ENCODE measurements around the gene MAPKAPK5. TPM values are rescaled to one million over a fixed set of nuclear protein-coding genes. Genes with fewer than 3 reads are reported as not detected.
A peak's percentile ranks its signal among the peaks of the same experiment; 100 is the strongest.

The MAPKAPK5 gene
- total and polyA plus RNA-seq, 5 donors, result 12.6 to 35.0 (median 27.1) TPM

DNA sequence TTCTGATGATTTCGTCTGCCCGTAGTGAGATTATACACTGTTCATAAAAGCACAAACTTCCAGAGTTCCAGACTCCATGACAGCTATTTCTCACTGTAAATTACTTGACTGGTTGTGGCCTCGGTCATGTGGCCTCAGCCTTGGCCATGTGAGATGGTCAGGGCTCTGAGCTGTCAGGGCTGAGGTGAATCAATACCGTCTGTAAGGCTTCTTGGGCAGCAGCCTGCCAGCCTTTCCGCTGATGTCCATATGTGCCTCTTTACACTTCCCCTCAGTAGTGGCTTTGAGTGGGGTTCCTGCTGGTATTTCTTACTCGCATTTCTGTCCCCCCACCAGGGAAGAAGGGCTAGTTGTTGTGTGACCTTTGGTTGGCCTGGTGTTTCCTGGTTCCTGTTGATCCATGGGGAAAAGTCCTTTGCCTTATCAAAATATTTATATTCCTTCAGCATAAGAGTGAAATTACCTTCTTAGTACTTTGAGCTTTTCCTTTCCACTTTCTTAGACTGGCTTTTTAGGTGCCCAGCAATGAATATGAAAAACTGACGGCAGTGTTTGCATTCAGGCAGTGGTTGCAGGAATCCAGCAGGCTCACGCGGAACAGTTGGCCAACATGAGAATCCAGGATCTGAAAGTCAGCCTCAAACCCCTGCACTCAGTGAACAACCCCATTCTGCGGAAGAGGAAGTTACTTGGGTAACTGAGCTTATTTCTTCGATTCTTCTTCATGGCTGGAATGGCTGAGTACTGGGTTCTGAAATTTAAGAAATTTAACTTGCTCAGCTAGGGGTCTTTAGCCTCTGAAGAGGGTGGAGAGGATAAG is 46.1 kb downstream of the MAPKAPK5 start:
- intact Hi-C loops (cut with DNase I), result no loop called here
- no peaks in the 10 kb centered on the region for H3K9me3 ChIP-seq (ENCODE audit: control insufficient read depth, low read length)
- H3K4me1 ChIP-seq (ENCODE audit: control insufficient read depth, insufficient read depth, low read length), result no peaks in the 10 kb centered on the region
- DNase-seq, result peak in 1 of 3 donors; percentile 47
- 88% methylated on average over 11 of the region's 11 CpGs for WGBS
- H3K4me3 ChIP-seq (ENCODE audit: low read length), result no peak overlapping the region
- ATAC-seq, result peak in 1 of 2 donors; percentile 36
- H3K27ac ChIP-seq (ENCODE audit: low read length), result no peak overlapping the region
- no peaks in the 10 kb centered on the region for H3K27me3 ChIP-seq (ENCODE audit: control insufficient read depth, insufficient read depth)

DNA sequence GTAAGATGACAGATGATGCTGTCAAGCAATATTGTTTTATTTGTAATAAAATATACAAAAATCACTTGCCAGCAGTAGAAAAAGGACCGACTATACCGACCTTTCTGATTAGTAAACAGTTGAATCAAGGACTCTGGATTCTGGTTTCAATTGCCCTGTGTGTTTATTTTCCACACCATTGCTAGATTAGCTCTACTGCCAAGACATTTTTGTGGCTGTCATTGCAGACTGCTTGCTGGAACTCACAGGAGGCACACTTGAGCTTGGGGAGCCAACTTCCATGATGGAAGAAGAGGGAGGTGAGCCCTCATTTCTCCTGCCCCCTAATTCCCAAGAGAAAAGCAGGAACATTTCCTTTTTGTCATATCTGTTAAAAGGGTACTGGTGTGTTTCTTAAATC is 51.3 kb downstream of the MAPKAPK5 start:
- ATAC-seq, result no peak
- Histone ChIP-seq H3K4me1 (ENCODE audit: control insufficient read depth, insufficient read depth, low read length) (no peaks in the 10 kb centered on the region), H3K27me3 (ENCODE audit: control insufficient read depth, insufficient read depth) (no peaks in the 10 kb centered on the region), H3K9me3 (ENCODE audit: control insufficient read depth, low read length) (no peaks in the 10 kb centered on the region), H3K27ac (ENCODE audit: low read length) (no peak overlapping the region), H3K4me3 (ENCODE audit: low read length) (no peak overlapping the region)
- intact Hi-C loops (cut with DNase I), result no loop called here
- no peak for DNase-seq
- WGBS, result 92% methylated on average over 2 of the region's 2 CpGs

DNA sequence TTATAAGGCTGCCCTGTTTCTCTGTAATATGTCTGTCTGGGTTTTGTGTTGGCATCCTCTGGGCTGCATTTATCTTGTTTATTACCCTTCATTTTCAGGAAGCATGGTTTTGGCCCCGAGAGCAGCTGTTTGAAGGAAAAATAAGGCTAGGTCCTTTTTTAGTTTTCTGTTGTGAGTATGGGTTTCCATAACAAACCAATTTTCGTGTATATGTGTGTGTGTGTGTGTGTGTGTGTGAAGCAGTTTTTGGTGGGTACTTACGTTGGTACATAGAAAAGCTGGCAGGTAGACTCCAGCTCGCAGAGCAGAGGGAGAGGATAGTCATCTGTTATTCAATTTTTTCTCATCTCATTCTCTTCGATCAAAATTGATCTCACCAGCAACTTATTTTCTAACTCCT is 52.5 kb downstream of the MAPKAPK5 start:
- WGBS, result 86% methylated on average over 5 of the region's 5 CpGs
- Histone ChIP-seq H3K9me3 (ENCODE audit: control insufficient read depth, low read length) (no peaks in the 10 kb centered on the region), H3K4me1 (ENCODE audit: control insufficient read depth, insufficient read depth, low read length) (no peaks in the 10 kb centered on the region), H3K27ac (ENCODE audit: low read length) (no peak overlapping the region), H3K27me3 (ENCODE audit: control insufficient read depth, insufficient read depth) (no peaks in the 10 kb centered on the region), H3K4me3 (ENCODE audit: low read length) (no peak overlapping the region)
- ATAC-seq, result no peak
- no peak for DNase-seq
- intact Hi-C loops (cut with DNase I), result no loop called here

DNA sequence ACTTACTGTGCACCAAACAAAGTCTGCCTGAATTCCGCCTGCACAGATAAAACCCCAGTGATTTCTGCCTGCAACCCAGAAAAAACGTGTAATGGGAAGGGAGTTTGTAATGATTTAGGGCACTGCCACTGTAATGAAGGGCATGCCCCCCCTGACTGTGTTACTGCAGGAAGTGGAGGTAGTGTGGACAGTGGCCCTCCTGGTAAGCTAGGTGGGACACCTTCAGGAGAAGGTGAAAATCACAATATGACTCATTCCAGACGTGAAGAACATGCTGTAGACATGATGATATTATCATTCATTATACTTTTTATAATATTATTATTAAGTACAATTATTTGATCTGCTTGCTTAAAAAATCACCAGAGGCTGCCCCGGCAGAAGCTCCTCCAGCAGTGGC is 59.2 kb downstream of the MAPKAPK5 start:
- intact Hi-C loops (cut with DNase I), result no loop called here
- H3K9me3 ChIP-seq (ENCODE audit: control insufficient read depth, low read length), result no peaks in the 10 kb centered on the region
- H3K27ac ChIP-seq (ENCODE audit: low read length), result no peak overlapping the region
- no peak overlapping the region for H3K4me3 ChIP-seq (ENCODE audit: low read length)
- DNase-seq (no peak), ATAC-seq (no peak)
- no peaks in the 10 kb centered on the region for H3K4me1 ChIP-seq (ENCODE audit: control insufficient read depth, insufficient read depth, low read length)
- 85% methylated on average over 4 of the region's 4 CpGs for WGBS
- H3K27me3 ChIP-seq (ENCODE audit: control insufficient read depth, insufficient read depth), result no peaks in the 10 kb centered on the region

DNA sequence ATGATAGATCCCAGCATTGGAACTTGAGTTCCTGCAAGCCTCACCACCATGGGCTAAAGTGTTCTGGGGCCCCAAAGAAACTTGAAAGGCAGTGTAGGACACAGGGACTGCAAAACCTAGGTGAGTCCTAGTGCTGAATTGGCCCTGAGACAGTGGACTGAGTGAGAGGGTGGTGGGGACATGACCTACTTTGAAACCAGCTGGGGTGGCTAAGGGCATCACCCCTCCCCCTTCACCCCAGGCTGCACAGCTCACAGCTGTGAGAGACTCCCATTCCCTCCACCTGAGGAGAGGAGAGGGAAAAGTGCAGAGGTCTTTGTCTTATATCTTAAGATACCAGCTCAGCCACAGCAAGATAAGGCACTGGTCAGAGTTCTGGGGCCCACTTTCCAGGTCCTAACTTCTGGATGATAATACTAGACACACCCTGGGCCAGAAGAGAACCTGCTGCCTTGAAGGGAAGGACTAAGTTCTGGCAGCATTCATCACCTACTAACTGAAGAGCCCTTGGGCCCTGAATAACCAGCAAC is 62.5 kb downstream of the MAPKAPK5 start:
- H3K27ac ChIP-seq (ENCODE audit: low read length), result no peak overlapping the region
- intact Hi-C loops (cut with DNase I), result no loop called here
- ATAC-seq (peak in 1 of 2 donors; percentile 21), DNase-seq (no peak)
- H3K4me3 ChIP-seq (ENCODE audit: low read length), result no peak overlapping the region
- no peaks in the 10 kb centered on the region for H3K27me3 ChIP-seq (ENCODE audit: control insufficient read depth, insufficient read depth)
- no peaks in the 10 kb centered on the region for H3K9me3 ChIP-seq (ENCODE audit: control insufficient read depth, low read length)
- H3K4me1 ChIP-seq (ENCODE audit: control insufficient read depth, insufficient read depth, low read length), result no peaks in the 10 kb centered on the region

DNA sequence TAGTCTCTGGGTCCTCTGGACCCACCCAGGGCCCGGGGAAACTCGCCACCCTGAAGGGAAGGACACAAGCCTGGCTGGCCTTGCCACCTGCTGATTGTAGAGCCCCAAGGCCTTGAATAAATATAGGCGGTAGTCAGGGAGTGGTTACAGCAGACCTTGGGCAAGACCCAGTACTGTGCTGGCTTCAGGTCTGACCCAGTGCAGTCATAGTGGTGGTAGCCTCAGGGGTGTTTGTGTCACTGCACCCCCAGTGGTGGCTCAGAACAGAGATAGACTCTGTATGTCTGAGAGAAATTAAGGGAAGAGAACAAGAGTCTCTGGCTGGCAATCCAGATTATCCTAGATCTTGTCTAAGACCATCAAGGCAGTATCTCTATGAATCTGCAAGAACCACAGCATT is 63.5 kb downstream of the MAPKAPK5 start:
- no peaks in the 10 kb centered on the region for H3K4me1 ChIP-seq (ENCODE audit: control insufficient read depth, insufficient read depth, low read length)
- H3K9me3 ChIP-seq (ENCODE audit: control insufficient read depth, low read length), result no peaks in the 10 kb centered on the region
- H3K4me3 ChIP-seq (ENCODE audit: low read length), result no peak overlapping the region
- H3K27ac ChIP-seq (ENCODE audit: low read length), result no peak overlapping the region
- ATAC-seq, result no peak
- 96% methylated on average over 3 of the region's 3 CpGs for WGBS
- H3K27me3 ChIP-seq (ENCODE audit: control insufficient read depth, insufficient read depth), result no peaks in the 10 kb centered on the region
- no peak for DNase-seq
- intact Hi-C loops (cut with DNase I), result no loop called here

DNA sequence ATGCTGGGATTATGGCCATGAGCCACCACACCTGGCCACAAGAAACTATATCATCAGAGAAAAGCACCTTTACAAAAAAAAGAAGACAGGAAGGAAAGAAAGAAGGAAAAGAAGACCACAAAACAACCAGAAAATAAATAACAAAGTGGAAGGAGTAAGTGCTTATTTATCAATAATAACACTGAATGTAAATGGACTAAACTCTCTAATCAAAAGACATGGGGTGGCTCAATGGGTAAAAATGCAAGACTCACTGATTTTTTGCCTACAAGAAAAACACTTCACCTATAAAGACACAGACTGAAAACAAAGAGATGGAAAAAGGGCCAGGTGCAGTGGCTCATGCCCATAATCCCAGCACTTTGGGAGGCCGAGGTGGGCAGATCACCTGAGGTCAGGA is 65.7 kb downstream of the MAPKAPK5 start:
- intact Hi-C loops (cut with DNase I), result no loop called here
- Histone ChIP-seq H3K4me1 (ENCODE audit: control insufficient read depth, insufficient read depth, low read length) (no peaks in the 10 kb centered on the region), H3K9me3 (ENCODE audit: control insufficient read depth, low read length) (no peaks in the 10 kb centered on the region), H3K4me3 (ENCODE audit: low read length) (no peak overlapping the region), H3K27me3 (ENCODE audit: control insufficient read depth, insufficient read depth) (no peaks in the 10 kb centered on the region), H3K27ac (ENCODE audit: low read length) (no peak overlapping the region)
- 98% methylated on average over 1 of the region's 1 CpG for WGBS
- ATAC-seq (no peak), DNase-seq (no peak)

DNA sequence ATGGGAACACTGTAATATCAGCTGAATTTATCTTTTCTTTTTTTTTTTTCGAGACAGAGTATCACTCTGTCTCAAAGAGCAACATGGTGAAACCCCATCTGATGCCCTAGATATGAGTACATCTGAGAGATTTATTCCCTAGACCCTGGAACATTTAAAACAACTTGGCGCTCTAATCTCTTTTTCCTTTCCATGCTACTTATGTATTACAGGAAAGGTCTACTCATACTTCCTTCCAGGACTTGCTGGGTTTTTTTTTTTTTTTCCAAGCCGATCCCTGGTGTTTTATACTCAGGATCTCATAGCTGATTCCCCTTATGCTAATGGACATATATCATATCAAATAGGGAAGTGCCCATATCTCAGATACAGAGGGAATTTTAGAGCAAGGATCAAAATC is 83.1 kb downstream of the MAPKAPK5 start:
- intact Hi-C loops (cut with DNase I), result no loop called here
- ATAC-seq, result peak in 1 of 2 donors; percentile 62

DNA sequence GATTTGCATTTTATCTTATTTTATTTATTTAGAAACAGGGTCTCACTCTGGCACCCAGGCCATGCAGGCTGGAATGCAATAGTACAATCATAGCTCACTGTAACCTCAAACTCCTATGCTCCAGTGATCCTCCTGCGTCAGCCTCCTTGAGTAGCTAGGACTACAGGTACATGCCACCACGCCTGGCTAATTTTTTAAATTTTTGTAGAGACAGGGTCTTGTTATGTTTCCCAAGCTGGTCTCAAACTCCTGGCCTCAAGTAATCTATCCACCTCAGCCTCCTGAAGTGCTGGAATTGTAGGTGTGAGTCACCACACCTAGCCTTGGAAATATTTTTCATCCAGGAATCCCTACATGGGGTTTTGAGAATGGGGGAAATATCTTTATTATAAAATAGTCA is 84.6 kb downstream of the MAPKAPK5 start:
- intact Hi-C loops (cut with DNase I), result no loop called here
- no peak overlapping the region for H3K27ac ChIP-seq (ENCODE audit: low read length)
- H3K4me3 ChIP-seq (ENCODE audit: low read length), result no peak overlapping the region
- DNase-seq (no peak), ATAC-seq (no peak)
- WGBS, result 98% methylated on average over 2 of the region's 2 CpGs
- H3K27me3 ChIP-seq (ENCODE audit: control insufficient read depth, insufficient read depth), result no peaks in the 10 kb centered on the region
- H3K9me3 ChIP-seq (ENCODE audit: control insufficient read depth, low read length), result no peaks in the 10 kb centered on the region
- no peaks in the 10 kb centered on the region for H3K4me1 ChIP-seq (ENCODE audit: control insufficient read depth, insufficient read depth, low read length)

More for the DNA sequence above, 83.1 kb downstream of the MAPKAPK5 start:
- no peak overlapping the region for H3K27ac ChIP-seq (ENCODE audit: low read length)
- no peak overlapping the region for H3K4me3 ChIP-seq (ENCODE audit: low read length)
- H3K9me3 ChIP-seq (ENCODE audit: control insufficient read depth, low read length), result no peaks in the 10 kb centered on the region
- no peaks in the 10 kb centered on the region for H3K4me1 ChIP-seq (ENCODE audit: control insufficient read depth, insufficient read depth, low read length)
- no peak for DNase-seq
- 71% methylated on average over 3 of the region's 3 CpGs for WGBS
- no peaks in the 10 kb centered on the region for H3K27me3 ChIP-seq (ENCODE audit: control insufficient read depth, insufficient read depth)

DNA sequence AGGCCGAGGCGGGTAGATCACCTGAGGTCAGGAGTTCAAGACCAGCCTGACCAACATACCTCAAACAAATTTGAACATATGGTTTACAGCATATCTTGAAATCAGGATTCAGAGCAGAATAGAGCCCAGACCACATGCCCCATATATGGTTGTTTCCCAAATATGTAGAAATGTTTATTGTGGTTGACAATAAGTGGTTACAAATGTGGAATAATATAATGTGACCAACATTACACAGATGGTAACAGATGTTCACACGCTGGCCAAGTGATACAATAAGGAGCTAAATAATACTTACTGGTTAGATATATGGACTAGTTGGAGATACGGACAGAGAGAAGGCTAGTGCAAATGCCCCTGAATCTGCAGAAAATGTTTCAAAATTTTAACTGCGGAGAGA is 85.3 kb downstream of the MAPKAPK5 start:
- Histone ChIP-seq H3K27me3 (ENCODE audit: control insufficient read depth, insufficient read depth) (no peaks in the 10 kb centered on the region), H3K9me3 (ENCODE audit: control insufficient read depth, low read length) (no peaks in the 10 kb centered on the region), H3K27ac (ENCODE audit: low read length) (no peak overlapping the region), H3K4me1 (ENCODE audit: control insufficient read depth, insufficient read depth, low read length) (no peaks in the 10 kb centered on the region), H3K4me3 (ENCODE audit: low read length) (no peak overlapping the region)
- 91% methylated on average over 5 of the region's 5 CpGs for WGBS
- DNase-seq, result no peak
- no peak for ATAC-seq
- intact Hi-C loops (cut with DNase I), result no loop called here

DNA sequence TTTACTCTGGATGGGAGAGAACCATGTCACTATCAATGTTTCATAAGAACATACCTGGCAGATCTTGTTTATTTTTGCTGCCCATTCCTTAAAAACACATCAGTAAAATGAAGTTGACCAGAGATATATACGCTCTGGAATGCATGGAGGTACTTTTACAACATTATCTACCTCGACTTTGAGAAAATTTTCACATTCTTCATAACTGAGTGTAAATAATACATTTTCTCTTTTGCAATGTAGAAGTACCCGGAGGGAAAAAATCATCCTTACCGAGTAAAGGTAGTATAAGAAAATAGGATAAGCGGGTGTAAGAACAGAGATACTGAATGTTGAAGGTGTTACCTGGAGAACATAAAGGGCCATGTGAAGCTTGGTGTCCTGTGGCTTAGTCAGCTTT is 90.2 kb downstream of the MAPKAPK5 start:
- no peak overlapping the region for H3K4me3 ChIP-seq (ENCODE audit: low read length)
- no peaks in the 10 kb centered on the region for H3K27me3 ChIP-seq (ENCODE audit: control insufficient read depth, insufficient read depth)
- intact Hi-C loops (cut with DNase I), result no loop called here
- WGBS, result 94% methylated on average over 5 of the region's 5 CpGs
- ATAC-seq, result no peak
- no peaks in the 10 kb centered on the region for H3K4me1 ChIP-seq (ENCODE audit: control insufficient read depth, insufficient read depth, low read length)
- no peak overlapping the region for H3K27ac ChIP-seq (ENCODE audit: low read length)
- no peak for DNase-seq
- no peaks in the 10 kb centered on the region for H3K9me3 ChIP-seq (ENCODE audit: control insufficient read depth, low read length)

DNA sequence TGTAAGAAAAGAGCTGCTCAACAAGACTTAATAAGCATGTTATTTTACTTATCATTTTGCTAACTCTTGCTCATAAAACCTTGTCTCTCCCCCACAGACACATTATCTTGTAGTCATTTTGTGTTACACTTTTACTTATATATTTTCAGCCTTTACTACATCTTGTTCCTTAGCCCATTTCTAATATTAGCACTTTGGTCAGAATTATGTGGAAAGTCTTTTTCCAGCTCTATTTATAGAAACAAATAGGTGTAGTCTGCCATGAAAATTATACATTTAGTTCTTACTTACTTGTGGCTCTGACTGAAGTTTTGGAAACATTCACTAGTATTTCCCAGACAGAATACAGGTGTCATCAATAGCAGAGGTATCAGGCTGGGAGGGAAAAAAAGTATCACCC is 94.8 kb downstream of the MAPKAPK5 start:
- no peaks in the 10 kb centered on the region for H3K9me3 ChIP-seq (ENCODE audit: control insufficient read depth, low read length)
- intact Hi-C loops (cut with DNase I), result no loop called here
- H3K4me1 ChIP-seq (ENCODE audit: control insufficient read depth, insufficient read depth, low read length), result no peaks in the 10 kb centered on the region
- H3K27me3 ChIP-seq (ENCODE audit: control insufficient read depth, insufficient read depth), result no peaks in the 10 kb centered on the region
- H3K27ac ChIP-seq (ENCODE audit: low read length), result no peak overlapping the region
- H3K4me3 ChIP-seq (ENCODE audit: low read length), result peak overlapping the region; percentile 20
- DNase-seq (no peak), ATAC-seq (no peak)
